Heart left ventricle (tissue), 13 donors: ENCODE data around the gene NEMF.

ENCODE experiments used
- CTCF ChIP-seq, 12 donors: fragments of 200-600 bp; sonication (generic) in 4 of 12; IDR thresholded peaks; one replicate each; pipeline versions ENCODE4 v1.5.0 to v1.8.0; 2018 to 2022; ENCODE audit warnings: antibody characterized with exemption in 12 of 12, mild to moderate bottlenecking in 5 of 12
- POLR2A ChIP-seq, 2 donors: fragments of 450-650 bp; IDR thresholded peaks; one replicate each; pipeline ENCODE4 v1.6.1; 2017; ENCODE audit warnings: antibody characterized with exemption in 2 of 2, mild to moderate bottlenecking in 2 of 2, moderate library complexity in 2 of 2
- donor health status: ischemic (EF 13 %, LVEDD 7.1; RV severe dilation, severe dysfunction).
- donor health status: DM: no; HTN: yes; CAD: no.
- donor health status: DM: no; HTN: no; CAD: no.
- donor health status: ischemic (EF 25% LVEDD 6.9; RV normal size, moderate dysfunction).
- donor health status: ischemic (EF 25% LVEDD 5.7; RV mildly dilated, moderate dysfunction).
- donor health status: ischemic (EF 35%, LVEDD 5.7; RV mildly dilated, moderate dysfunction).
- donor health status: nonischemic (EF 11% LVEDD 7.7; RV severe dilation, severe dysfunction).
- donor health status: DM: yes; HTN: yes; CAD: no.
- donor health status: PGD.
- donor health status: ischemic (EF 29% LVEDD 5.4; RV normal size, mild dysfunction).
- donor health status: nonischemic (EF 23%, LVEDD 6.1; RV moderate dilation, normal function).

- TF ChIP-seq CTCF (IDR thresholded peaks at IDR 0.05) (no peak), POLR2A (IDR thresholded peaks at IDR 0.05) (no peak)
These were observed 23.9 kb downstream of the NEMF start for GRCh38 chr14:49828640-49829039.
